SH-SY5Y (cell line): ENCODE data around the gene ZNF726.

Experiments used
- GATA2 ChIP-seq: IDR thresholded peaks from 2 replicates; pipeline ENCODE4 v1.6.1; 2011; ENCODE audit warnings: mild to moderate bottlenecking, low read depth, low read length
- GATA3 ChIP-seq: IDR thresholded peaks from 2 replicates; pipeline ENCODE4 v1.6.1; 2011; ENCODE audit warnings: low read depth, mild to moderate bottlenecking, low read length, moderate library complexity

DNA sequence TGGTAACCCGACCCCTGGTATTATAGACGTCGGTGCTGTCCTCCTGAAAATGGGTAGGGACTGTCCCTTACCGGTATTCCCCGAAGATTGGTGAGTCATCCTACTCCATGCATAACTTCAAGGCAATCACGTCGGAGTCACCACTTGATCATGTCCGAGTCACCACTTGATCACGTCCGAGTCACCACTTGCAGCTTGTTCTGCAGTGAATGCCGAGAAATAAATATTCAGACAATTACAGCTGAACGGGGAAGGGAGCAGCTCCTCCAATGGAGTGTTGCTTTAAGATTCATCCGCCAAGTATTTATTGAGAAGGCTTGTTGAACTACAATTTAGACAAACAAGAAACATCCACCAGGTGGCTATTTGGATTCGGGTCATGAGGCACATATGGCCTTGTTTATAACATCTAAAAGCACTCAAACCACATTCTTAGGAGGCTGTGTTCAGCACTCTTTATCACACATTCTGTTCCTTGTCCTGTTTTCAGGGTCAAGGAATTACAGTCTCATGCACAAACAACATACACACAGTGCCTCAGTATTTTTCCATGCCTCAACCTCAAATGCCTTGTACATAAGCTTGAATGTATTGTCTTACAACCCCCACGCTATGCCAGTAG, 43.1 kb downstream of the ZNF726 start:
- TF ChIP-seq GATA2 (no peak), GATA3 (no peak)
